KG1 (cell line): Measurements from ENCODE around the gene ANTXR1.

Experiments used
- DNase-seq: peaks from one replicate; lab custom pipeline; 2025; lab: John Stamatoyannopoulos, UW

ANTXR1 gene

GRCh38 chr2:69279931-69280681 lies 267.1 kb downstream of the ANTXR1 start:
- DNase-seq: no peak

DNA sequence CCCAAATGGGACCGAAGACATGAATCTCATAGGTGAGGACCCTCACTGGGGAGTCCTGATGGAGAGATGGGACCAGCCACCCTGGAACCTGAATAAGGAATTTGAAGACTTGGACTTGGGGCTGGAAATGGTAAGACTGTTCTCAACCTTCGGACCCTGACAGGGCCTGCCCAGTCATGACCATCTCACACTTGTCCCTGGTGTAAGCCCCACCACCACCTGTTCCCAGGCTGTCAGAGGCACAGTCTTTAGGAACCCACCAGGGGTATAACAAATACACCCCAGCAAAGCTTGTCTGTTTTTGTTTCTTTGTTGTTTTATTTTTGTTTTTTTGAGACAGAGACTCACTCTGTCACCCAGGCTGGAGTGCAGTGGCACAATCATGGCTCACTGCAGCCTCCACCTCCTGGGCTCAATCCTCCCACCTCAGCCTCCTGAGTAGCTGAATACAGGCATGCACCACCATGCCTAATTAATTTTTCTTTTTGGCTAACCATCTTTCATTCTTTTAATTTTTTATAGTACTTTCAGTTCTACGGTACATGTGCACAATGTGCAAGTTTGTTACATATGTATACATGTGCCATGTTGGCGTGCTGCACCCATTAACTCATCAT lies 267.9 kb downstream of the ANTXR1 start:
- no peak for DNase-seq

DNA sequence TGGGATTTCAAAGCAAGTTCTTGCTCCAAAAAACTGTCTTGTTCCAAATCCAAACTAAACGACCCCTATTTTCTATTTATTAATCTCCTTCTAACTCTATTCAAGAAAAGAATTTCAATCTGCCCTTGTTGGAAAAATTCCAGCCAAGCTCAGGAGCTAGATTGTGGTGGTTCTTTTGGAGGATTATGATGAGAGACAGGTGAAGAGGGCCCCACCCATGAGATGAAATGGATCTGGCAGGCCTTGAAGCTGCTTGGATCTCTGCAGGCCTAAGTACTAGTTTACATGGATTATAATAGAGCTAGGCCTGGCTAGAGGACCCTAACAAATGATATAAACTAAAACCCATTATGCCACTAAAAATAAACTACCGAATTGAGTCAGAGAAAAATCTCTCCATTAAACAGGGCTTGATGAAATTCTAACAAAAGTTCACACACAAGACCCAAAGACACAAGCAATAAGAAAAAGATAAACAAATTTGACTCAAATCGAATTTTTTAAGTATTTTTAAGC lies 272.5 kb downstream of the ANTXR1 start:
- no peak for DNase-seq

- no peak for DNase-seq
Measured at GRCh38 chr2:69287544-69287943, 274.6 kb downstream of the ANTXR1 start.

DNA sequence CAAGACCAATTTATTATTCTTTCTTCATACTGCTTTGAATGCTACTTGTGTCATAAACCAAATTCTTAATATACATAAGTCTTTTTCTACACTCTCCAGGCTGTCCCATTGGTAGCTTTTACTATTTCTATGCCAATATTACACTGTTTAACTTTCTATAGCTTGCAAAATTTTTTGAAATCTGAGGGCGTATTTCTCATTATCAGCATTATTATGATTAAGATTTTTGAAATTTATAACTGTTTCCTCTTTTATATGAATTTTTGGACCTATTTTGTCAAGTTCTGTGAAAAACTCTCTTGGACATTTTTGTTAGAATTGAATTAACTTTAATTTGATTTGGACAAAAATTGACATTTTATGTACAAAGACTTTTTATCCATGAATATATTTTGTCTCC lies 275.4 kb downstream of the ANTXR1 start:
- no peak for DNase-seq

DNA sequence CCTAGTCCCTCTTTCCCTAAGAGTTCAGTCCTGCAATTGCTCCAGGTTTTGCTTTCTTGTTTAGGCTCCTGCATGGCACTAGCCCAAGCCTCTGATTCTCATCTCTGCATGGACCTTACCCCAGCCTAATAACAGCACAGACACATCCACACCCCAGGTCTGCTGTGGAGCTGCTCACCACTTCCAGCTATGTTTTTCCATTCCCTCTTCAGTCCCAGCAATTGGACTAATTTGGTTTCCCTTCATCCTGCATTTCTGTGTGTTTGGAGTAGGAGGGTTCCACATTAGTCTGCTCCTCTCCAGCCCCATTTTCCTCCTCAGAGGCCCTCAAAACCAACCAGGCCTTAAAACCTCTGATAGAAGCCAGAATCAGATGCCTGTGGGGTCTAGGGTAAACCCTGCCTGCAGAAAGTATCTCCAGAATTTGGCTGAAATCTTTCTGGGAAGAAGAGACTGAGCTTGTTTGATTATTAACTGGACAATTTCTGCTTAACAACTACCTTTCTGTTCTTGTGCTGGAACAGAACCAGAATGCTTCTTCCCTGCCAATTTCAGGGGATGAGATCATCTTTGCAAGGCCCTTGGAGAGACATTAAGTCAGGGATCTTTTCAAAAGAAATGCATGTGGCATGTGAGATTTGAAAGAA lies 278.1 kb downstream of the ANTXR1 start:
- no peak for DNase-seq

DNA sequence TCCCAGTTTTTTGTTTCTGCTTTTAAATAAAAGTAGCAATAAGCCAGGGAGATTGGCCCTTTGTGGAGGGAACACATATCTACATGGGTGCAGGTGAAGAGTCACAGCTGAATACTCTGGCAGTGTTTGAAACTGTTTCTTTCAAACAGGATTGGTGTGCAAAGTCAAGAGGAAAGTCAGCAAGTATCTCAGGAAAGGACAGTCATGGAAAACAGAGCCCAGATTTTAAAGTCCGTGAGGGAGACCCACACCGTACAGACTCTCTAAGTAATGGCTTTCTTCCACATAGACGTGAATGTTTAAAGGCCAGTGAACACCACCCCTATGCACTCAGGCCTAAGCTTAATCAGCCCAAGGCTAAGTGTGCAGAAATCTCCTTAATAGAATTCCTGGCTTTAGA lies 278.7 kb downstream of the ANTXR1 start:
- no peak for DNase-seq

- DNase-seq: no peak
Measured at GRCh38 chr2:69292256-69292655, 279.3 kb downstream of the ANTXR1 start.

DNA sequence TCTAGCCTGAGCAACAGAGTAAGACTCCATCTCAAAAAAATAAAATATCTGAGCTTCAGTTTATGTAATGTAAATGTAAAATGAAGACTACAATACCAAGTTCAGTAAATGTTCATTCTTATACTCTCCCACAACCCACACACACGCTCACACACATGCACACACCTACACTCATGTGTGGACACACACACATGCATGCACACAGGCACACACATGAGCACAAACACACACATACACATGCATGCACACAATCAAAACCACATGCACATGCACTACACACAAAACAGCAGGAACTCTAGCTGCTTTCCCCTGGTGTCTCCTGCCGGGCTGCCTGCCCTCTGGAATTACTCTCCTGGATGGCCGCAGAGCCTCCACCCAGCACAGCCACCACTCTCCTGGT lies 283.4 kb downstream of the ANTXR1 start:
- no peak for DNase-seq

- DNase-seq: no peak
Measured at GRCh38 chr2:69297216-69297615, 284.2 kb downstream of the ANTXR1 start.

- DNase-seq: no peak
Measured at GRCh38 chr2:69298261-69298660, 285.3 kb downstream of the ANTXR1 start.

DNA sequence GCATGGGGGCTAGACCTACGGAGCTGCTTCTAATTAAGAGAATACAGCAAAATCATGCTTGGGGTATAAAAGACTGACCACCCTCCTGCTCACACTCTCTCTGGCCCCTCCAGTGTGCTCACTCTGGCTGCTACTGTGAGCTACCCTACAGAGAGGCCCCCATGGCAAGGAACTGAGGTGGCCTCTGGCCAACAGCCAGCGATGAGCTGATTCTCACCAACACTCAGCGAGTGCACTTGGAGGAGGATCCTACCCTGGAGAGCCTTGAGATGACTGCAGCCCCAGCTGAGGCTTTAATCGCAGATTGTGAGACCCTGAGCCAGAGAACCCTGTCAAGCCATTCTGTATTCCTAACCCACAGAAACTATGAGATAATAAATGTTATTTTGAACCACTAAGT lies 285.9 kb downstream of the ANTXR1 start:
- DNase-seq: no peak
